Neural cell (in vitro differentiated cells): ENCODE measurements around the gene TGOLN2. TPM values are rescaled to one million over a fixed set of nuclear protein-coding genes. Genes with fewer than 3 reads are reported as not detected.

ENCODE experiments used
- H2AFZ ChIP-seq: fragments of 200-600, 300-800 bp; sonication (generic), shearing (Covaris generic); 2 replicates; pipeline ENCODE4 v1.6.0; 2014; ENCODE audit warnings: low read depth, mild to moderate bottlenecking, antibody characterized with exemption, low read length, moderate library complexity
- H3F3A ChIP-seq: fragments of 200-600 bp; shearing (Covaris generic); 2 replicates; pipeline ENCODE4 v1.6.1; 2016; ENCODE audit warnings: mild to moderate bottlenecking, moderate library complexity, mixed read lengths, antibody characterized with exemption, low read length; ENCODE audit not compliant: insufficient read depth, poor library complexity, severe bottlenecking
- H3K27ac ChIP-seq: fragments of 200-600, 300-800 bp; sonication (generic), shearing (Covaris generic); 2 replicates; pipeline ENCODE4 v1.5.1; 2014; ENCODE audit warnings: mild to moderate bottlenecking, low read length, moderate library complexity
- H3K27me3 ChIP-seq: fragments of 300-800, 200-600 bp; sonication (generic), shearing (Covaris generic); 2 replicates; pipeline ENCODE4 v1.6.0; 2014; ENCODE audit warnings: mild to moderate bottlenecking, low read depth, low read length, moderate library complexity; ENCODE audit not compliant: insufficient read depth
- H3K36me3 ChIP-seq: fragments of 300-800, 200-600 bp; sonication (generic), shearing (Covaris generic); 2 replicates; pipeline ENCODE4 v1.5.1; 2014; ENCODE audit warnings: mild to moderate bottlenecking, antibody characterized with exemption, low read length, moderate library complexity; ENCODE audit not compliant: insufficient read depth
- H3K4me2 ChIP-seq: fragments of 300-800, 200-600 bp; sonication (generic), shearing (Covaris generic); 2 replicates; pipeline ENCODE4 v1.6.0; 2014; ENCODE audit warnings: mild to moderate bottlenecking, low read length
- H3K4me3 ChIP-seq: fragments of 300-800, 200-600 bp; sonication (generic), shearing (Covaris generic); 2 replicates; pipeline ENCODE4 v1.5.1; 2014; ENCODE audit warnings: mild to moderate bottlenecking, low read length, moderate library complexity
- H3K79me2 ChIP-seq: fragments of 200-600 bp; shearing (Covaris generic); replicated peaks from 2 replicates; pipeline ENCODE4 v1.6.0; 2014; ENCODE audit warnings: mild to moderate bottlenecking, low read length, moderate library complexity; ENCODE audit not compliant: insufficient read depth
- H3K9ac ChIP-seq: fragments of 300-800, 200-600 bp; sonication (generic), shearing (Covaris generic); 2 replicates; pipeline ENCODE4 v1.6.1; 2016; ENCODE audit warnings: mild to moderate bottlenecking, low read length, mixed read lengths
- H3K9me2 ChIP-seq: fragments of 200-600 bp; shearing (Covaris generic); 2 replicates; pipeline ENCODE4 v1.6.1; 2016; ENCODE audit warnings: mild to moderate bottlenecking, low read length, mixed read lengths; ENCODE audit not compliant: insufficient read depth
- H3K9me3 ChIP-seq: fragments of 200-600, 300-800 bp; sonication (generic), shearing (Covaris generic); 2 replicates; pipeline ENCODE4 v1.6.1; 2016; ENCODE audit warnings: mild to moderate bottlenecking, mixed run types, low read length, moderate library complexity, mixed read lengths
- H4K20me1 ChIP-seq: fragments of 200-600 bp; shearing (Covaris generic); 2 replicates; pipeline ENCODE4 v1.6.1; 2016; ENCODE audit warnings: mild to moderate bottlenecking, mixed run types; ENCODE audit not compliant: insufficient read depth
- EP300 ChIP-seq: fragments of 450-650 bp; conservative IDR thresholded peaks from 2 replicates; pipeline ENCODE4 v1.6.1; 2014; ENCODE audit warnings: antibody characterized with exemption, mild to moderate bottlenecking, moderate library complexity; ENCODE audit not compliant: poor library complexity, severe bottlenecking
- EZH2 ChIP-seq: fragments of 200-600, 300-800 bp; shearing (Covaris generic), sonication (generic); IDR thresholded peaks from 2 replicates; pipeline ENCODE4 v1.6.1; 2014; ENCODE audit warnings: antibody characterized with exemption, low read length, borderline replicate concordance, mild to moderate bottlenecking; ENCODE audit not compliant: insufficient read depth, poor library complexity, severe bottlenecking
- MXI1 ChIP-seq: fragments of 450-650 bp; conservative IDR thresholded peaks from 2 replicates; pipeline ENCODE4 v1.6.1; 2014; ENCODE audit warnings: antibody characterized with exemption, mild to moderate bottlenecking; ENCODE audit not compliant: poor library complexity, severe bottlenecking
- POLR2AphosphoS5 ChIP-seq: IDR thresholded peaks from 2 replicates; pipeline ENCODE4 v1.6.1; 2012
- RAD21 ChIP-seq: fragments of 450-650 bp; conservative IDR thresholded peaks from 2 replicates; pipeline ENCODE4 v1.6.1; 2014; ENCODE audit warnings: antibody characterized with exemption, mild to moderate bottlenecking, moderate library complexity
- SMC3 ChIP-seq: fragments of 450-650 bp; conservative IDR thresholded peaks from 2 replicates; pipeline ENCODE4 v1.6.1; 2014; ENCODE audit warnings: antibody characterized with exemption, mild to moderate bottlenecking, moderate library complexity; ENCODE audit not compliant: poor library complexity
- TAF1 ChIP-seq: IDR thresholded peaks from 2 replicates; pipeline ENCODE4 v1.6.1; 2012; ENCODE audit warnings: low read depth
- polyA plus RNA-seq: library from polyadenylated mRNA; depleted of rRNA; stranded (reverse); fragments of >200 nt; gene quantifications from 2 replicates; pipeline ENCODE4 v1.2.3, GENCODE V29; 2014
- TF ChIP-seq, protein P1 (sequence below): IDR thresholded peaks from 2 replicates; pipeline ENCODE4 v1.6.1; 2012; ENCODE audit warnings: borderline replicate concordance
- TF ChIP-seq, protein P2 (sequence below): fragments of 450-650 bp; IDR thresholded peaks from 2 replicates; pipeline ENCODE4 v1.5.1; 2014; ENCODE audit warnings: antibody characterized with exemption, mild to moderate bottlenecking, moderate library complexity; ENCODE audit not compliant: poor library complexity, severe bottlenecking

The TGOLN2 gene
- polyA plus RNA-seq, 1 donor from 2014 or later, result 22.7 TPM

DNA sequence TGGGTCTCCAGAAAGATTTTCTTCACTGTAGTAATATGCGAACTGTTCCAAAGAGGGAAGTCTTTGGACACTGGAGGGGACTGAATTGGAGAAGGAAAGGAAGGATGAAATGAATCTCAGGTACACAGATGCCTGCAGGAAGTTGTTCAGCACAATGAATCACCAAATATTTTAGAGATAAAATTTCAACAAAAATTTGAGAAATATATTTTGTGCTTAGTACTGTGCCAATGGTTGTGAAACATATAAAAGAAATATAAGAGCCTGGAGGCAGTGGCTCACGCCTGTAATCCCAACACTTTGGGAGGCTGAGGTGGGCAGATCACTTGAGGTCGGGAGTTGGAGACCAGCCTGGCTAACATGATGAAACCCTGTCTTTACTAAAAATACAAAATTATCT lies 29.9 kb upstream of the TGOLN2 start:
- TF ChIP-seq MXI1, result no peak
- TF ChIP-seq POLR2AphosphoS5, result no peak
- TF ChIP-seq, protein P1, sequence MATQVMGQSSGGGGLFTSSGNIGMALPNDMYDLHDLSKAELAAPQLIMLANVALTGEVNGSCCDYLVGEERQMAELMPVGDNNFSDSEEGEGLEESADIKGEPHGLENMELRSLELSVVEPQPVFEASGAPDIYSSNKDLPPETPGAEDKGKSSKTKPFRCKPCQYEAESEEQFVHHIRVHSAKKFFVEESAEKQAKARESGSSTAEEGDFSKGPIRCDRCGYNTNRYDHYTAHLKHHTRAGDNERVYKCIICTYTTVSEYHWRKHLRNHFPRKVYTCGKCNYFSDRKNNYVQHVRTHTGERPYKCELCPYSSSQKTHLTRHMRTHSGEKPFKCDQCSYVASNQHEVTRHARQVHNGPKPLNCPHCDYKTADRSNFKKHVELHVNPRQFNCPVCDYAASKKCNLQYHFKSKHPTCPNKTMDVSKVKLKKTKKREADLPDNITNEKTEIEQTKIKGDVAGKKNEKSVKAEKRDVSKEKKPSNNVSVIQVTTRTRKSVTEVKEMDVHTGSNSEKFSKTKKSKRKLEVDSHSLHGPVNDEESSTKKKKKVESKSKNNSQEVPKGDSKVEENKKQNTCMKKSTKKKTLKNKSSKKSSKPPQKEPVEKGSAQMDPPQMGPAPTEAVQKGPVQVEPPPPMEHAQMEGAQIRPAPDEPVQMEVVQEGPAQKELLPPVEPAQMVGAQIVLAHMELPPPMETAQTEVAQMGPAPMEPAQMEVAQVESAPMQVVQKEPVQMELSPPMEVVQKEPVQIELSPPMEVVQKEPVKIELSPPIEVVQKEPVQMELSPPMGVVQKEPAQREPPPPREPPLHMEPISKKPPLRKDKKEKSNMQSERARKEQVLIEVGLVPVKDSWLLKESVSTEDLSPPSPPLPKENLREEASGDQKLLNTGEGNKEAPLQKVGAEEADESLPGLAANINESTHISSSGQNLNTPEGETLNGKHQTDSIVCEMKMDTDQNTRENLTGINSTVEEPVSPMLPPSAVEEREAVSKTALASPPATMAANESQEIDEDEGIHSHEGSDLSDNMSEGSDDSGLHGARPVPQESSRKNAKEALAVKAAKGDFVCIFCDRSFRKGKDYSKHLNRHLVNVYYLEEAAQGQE, result no peak
- no peak for TF ChIP-seq SMC3
- H3F3A ChIP-seq, result no peaks in the 10 kb centered on the region
- H3K27ac ChIP-seq, result no peak overlapping the region
- H3K79me2 ChIP-seq, result peaks cover 4% of the 10 kb centered on the region
- no peaks in the 10 kb centered on the region for H3K27me3 ChIP-seq
- no peak overlapping the region for H3K9ac ChIP-seq
- no peak overlapping the region for H3K4me2 ChIP-seq
- H4K20me1 ChIP-seq, result no peaks in the 10 kb centered on the region
- H3K9me3 ChIP-seq, result no peaks in the 10 kb centered on the region
- no peak overlapping the region for H2AFZ ChIP-seq
- no peaks in the 10 kb centered on the region for H3K9me2 ChIP-seq
- no peaks in the 10 kb centered on the region for H3K36me3 ChIP-seq
- peak overlapping the region; percentile 28 for H3K4me3 ChIP-seq

DNA sequence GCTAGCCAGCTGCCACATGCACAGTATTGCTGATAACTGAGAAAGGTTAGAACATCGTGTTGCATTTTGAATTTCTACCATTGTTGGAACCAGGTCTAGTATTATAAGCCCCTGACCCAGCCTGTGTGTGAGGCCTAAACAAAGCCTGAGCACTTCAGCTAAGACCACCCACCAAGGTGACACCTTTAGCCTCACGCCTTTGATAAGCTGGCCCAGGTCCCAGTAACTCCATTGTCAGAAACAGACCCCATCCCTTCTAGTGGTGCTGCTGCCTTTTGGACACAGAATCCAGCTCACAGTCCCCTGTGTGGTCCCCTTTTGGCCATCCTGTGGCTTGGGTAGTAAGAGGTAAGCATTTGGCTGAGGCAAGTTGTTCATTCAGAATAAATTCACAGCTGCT lies 28.4 kb upstream of the TGOLN2 start:
- Histone ChIP-seq H3K9me2 (no peaks in the 10 kb centered on the region), H3K36me3 (no peaks in the 10 kb centered on the region), H3K27me3 (no peaks in the 10 kb centered on the region), H4K20me1 (no peaks in the 10 kb centered on the region), H3K9me3 (no peaks in the 10 kb centered on the region), H3K79me2 (peaks cover 4% of the 10 kb centered on the region), H3K4me2 (no peak overlapping the region), H3K4me3 (peak overlapping the region; percentile 85), H3F3A (no peaks in the 10 kb centered on the region), H2AFZ (no peak overlapping the region), H3K27ac (no peak overlapping the region), H3K9ac (no peak overlapping the region)
- TF ChIP-seq, protein P2, sequence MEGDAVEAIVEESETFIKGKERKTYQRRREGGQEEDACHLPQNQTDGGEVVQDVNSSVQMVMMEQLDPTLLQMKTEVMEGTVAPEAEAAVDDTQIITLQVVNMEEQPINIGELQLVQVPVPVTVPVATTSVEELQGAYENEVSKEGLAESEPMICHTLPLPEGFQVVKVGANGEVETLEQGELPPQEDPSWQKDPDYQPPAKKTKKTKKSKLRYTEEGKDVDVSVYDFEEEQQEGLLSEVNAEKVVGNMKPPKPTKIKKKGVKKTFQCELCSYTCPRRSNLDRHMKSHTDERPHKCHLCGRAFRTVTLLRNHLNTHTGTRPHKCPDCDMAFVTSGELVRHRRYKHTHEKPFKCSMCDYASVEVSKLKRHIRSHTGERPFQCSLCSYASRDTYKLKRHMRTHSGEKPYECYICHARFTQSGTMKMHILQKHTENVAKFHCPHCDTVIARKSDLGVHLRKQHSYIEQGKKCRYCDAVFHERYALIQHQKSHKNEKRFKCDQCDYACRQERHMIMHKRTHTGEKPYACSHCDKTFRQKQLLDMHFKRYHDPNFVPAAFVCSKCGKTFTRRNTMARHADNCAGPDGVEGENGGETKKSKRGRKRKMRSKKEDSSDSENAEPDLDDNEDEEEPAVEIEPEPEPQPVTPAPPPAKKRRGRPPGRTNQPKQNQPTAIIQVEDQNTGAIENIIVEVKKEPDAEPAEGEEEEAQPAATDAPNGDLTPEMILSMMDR, result no peak
- no peak for TF ChIP-seq RAD21
- TF ChIP-seq EP300, result no peak
- no peak for TF ChIP-seq MXI1
- TF ChIP-seq, protein P1, result no peak
- TF ChIP-seq SMC3, result no peak
- TF ChIP-seq POLR2AphosphoS5, result no peak
- no peak for TF ChIP-seq EZH2
- TF ChIP-seq TAF1, result no peak
